HG03045 (cell line): ENCODE results near the gene CPT1A.

Source experiments
- ATAC-seq: cut with Tn5 transposase; IDR thresholded peaks from one replicate; pipeline ENCODE4 v1.9.1; 2021; ENCODE audit warnings: mild to moderate bottlenecking, moderate library complexity; ENCODE audit not compliant: unreplicated experiment

CPT1A gene

GRCh38 chr11:68854273-68854958 lies 12.7 kb upstream of the CPT1A start:
- no peak for ATAC-seq

GRCh38 chr11:68852628-68853027 lies 10.9 kb upstream of the CPT1A start:
- no peak for ATAC-seq

- no peak for ATAC-seq
Observed at GRCh38 chr11:68848429-68848828, 6.7 kb upstream of the CPT1A start.

- no peak for ATAC-seq
Observed at GRCh38 chr11:68847395-68847794, 5.7 kb upstream of the CPT1A start.

GRCh38 chr11:68845351-68846002 lies 3.8 kb upstream of the CPT1A start:
- ATAC-seq = no peak

GRCh38 chr11:68844801-68845200 lies 3.1 kb upstream of the CPT1A start:
- ATAC-seq = no peak

- ATAC-seq = no peak
Observed at GRCh38 chr11:68844376-68844775, 2.7 kb upstream of the CPT1A start.

- ATAC-seq = no peak
Observed at GRCh38 chr11:68843703-68844312, 2.1 kb upstream of the CPT1A start.

- no peak for ATAC-seq
Observed at GRCh38 chr11:68843052-68843561, 1.4 kb upstream of the CPT1A start.

GRCh38 chr11:68842427-68843051 lies 823 bp upstream of the CPT1A start:
- no peak for ATAC-seq

- no peak for ATAC-seq
Observed at GRCh38 chr11:68840661-68841653, 759 bp downstream of the CPT1A start.

GRCh38 chr11:68839911-68840641 lies 1.6 kb downstream of the CPT1A start:
- no peak for ATAC-seq

GRCh38 chr11:68839054-68839865 lies 2.5 kb downstream of the CPT1A start:
- peak; percentile 45 for ATAC-seq

- ATAC-seq = no peak
Observed at GRCh38 chr11:68838572-68838964, 3.1 kb downstream of the CPT1A start.

- no peak for ATAC-seq
Observed at GRCh38 chr11:68837583-68838571, 3.8 kb downstream of the CPT1A start.

- no peak for ATAC-seq
Observed at GRCh38 chr11:68835749-68836148, 6.0 kb downstream of the CPT1A start.

- no peak for ATAC-seq
Observed at GRCh38 chr11:68835328-68835727, 6.4 kb downstream of the CPT1A start.
